Measurements from ENCODE around the gene MACROD2. TPM values are rescaled to one million over a fixed set of nuclear protein-coding genes. Genes with fewer than 3 reads are reported as not detected.

MACROD2 gene
- total and polyA plus RNA-seq, 2 experiments from 2014 or later: 2.8 to 4.3 TPM

DNA sequence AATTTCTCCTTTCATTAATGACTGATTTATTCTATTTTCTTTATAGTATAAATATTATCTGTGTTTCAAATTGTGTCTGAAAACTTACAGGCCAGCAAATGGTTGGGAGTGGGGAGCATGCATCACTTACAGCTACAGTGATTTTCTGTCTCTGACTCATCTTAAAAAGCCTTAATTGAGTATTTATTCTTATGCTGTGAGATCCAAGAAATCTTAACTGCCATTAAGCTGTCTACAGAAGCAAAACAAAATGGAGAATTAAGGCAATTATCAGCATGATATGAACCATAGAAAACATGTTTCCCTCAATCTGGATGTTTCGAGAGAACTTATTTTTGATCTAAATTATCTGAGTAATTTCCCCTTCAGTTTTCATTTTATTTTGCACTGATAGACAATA, 1746.8 kb downstream of the MACROD2 start:
- TF ChIP-seq ZNF114 (CRISPR knock-in tag; IDR thresholded peaks at IDR 0.05) (no peak), JUNB (IDR thresholded peaks at IDR 0.05; ENCODE audit: unreplicated experiment) (no peak), POLR2AphosphoS5 (IDR thresholded peaks at IDR 0.05; ENCODE audit: low read depth) (no peak), EZH2phosphoT487 (IDR thresholded peaks at IDR 0.05; ENCODE audit: unreplicated experiment) (no peak)
- TF ChIP-seq, protein P1, sequence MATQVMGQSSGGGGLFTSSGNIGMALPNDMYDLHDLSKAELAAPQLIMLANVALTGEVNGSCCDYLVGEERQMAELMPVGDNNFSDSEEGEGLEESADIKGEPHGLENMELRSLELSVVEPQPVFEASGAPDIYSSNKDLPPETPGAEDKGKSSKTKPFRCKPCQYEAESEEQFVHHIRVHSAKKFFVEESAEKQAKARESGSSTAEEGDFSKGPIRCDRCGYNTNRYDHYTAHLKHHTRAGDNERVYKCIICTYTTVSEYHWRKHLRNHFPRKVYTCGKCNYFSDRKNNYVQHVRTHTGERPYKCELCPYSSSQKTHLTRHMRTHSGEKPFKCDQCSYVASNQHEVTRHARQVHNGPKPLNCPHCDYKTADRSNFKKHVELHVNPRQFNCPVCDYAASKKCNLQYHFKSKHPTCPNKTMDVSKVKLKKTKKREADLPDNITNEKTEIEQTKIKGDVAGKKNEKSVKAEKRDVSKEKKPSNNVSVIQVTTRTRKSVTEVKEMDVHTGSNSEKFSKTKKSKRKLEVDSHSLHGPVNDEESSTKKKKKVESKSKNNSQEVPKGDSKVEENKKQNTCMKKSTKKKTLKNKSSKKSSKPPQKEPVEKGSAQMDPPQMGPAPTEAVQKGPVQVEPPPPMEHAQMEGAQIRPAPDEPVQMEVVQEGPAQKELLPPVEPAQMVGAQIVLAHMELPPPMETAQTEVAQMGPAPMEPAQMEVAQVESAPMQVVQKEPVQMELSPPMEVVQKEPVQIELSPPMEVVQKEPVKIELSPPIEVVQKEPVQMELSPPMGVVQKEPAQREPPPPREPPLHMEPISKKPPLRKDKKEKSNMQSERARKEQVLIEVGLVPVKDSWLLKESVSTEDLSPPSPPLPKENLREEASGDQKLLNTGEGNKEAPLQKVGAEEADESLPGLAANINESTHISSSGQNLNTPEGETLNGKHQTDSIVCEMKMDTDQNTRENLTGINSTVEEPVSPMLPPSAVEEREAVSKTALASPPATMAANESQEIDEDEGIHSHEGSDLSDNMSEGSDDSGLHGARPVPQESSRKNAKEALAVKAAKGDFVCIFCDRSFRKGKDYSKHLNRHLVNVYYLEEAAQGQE (IDR thresholded peaks at IDR 0.05; ENCODE audit: unreplicated experiment): no peak
- TF ChIP-seq, protein P2, sequence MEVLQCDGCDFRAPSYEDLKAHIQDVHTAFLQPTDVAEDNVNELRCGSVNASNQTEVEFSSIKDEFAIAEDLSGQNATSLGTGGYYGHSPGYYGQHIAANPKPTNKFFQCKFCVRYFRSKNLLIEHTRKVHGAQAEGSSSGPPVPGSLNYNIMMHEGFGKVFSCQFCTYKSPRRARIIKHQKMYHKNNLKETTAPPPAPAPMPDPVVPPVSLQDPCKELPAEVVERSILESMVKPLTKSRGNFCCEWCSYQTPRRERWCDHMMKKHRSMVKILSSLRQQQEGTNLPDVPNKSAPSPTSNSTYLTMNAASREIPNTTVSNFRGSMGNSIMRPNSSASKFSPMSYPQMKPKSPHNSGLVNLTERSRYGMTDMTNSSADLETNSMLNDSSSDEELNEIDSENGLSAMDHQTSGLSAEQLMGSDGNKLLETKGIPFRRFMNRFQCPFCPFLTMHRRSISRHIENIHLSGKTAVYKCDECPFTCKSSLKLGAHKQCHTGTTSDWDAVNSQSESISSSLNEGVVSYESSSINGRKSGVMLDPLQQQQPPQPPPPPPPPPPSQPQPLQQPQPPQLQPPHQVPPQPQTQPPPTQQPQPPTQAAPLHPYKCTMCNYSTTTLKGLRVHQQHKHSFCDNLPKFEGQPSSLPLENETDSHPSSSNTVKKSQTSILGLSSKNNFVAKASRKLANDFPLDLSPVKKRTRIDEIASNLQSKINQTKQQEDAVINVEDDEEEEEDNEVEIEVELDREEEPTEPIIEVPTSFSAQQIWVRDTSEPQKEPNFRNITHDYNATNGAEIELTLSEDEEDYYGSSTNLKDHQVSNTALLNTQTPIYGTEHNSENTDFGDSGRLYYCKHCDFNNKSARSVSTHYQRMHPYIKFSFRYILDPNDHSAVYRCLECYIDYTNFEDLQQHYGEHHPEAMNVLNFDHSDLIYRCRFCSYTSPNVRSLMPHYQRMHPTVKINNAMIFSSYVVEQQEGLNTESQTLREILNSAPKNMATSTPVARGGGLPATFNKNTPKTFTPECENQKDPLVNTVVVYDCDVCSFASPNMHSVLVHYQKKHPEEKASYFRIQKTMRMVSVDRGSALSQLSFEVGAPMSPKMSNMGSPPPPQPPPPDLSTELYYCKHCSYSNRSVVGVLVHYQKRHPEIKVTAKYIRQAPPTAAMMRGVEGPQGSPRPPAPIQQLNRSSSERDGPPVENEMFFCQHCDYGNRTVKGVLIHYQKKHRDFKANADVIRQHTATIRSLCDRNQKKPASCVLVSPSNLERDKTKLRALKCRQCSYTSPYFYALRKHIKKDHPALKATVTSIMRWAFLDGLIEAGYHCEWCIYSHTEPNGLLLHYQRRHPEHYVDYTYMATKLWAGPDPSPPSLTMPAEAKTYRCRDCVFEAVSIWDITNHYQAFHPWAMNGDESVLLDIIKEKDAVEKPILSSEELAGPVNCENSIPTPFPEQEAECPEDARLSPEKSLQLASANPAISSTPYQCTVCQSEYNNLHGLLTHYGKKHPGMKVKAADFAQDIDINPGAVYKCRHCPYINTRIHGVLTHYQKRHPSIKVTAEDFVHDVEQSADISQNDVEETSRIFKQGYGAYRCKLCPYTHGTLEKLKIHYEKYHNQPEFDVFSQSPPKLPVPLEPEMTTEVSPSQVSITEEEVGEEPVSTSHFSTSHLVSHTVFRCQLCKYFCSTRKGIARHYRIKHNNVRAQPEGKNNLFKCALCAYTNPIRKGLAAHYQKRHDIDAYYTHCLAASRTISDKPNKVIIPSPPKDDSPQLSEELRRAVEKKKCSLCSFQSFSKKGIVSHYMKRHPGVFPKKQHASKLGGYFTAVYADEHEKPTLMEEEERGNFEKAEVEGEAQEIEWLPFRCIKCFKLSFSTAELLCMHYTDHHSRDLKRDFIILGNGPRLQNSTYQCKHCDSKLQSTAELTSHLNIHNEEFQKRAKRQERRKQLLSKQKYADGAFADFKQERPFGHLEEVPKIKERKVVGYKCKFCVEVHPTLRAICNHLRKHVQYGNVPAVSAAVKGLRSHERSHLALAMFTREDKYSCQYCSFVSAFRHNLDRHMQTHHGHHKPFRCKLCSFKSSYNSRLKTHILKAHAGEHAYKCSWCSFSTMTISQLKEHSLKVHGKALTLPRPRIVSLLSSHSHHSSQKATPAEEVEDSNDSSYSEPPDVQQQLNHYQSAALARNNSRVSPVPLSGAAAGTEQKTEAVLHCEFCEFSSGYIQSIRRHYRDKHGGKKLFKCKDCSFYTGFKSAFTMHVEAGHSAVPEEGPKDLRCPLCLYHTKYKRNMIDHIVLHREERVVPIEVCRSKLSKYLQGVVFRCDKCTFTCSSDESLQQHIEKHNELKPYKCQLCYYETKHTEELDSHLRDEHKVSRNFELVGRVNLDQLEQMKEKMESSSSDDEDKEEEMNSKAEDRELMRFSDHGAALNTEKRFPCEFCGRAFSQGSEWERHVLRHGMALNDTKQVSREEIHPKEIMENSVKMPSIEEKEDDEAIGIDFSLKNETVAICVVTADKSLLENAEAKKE (CRISPR knock-in tag; IDR thresholded peaks at IDR 0.05): no peak
- no peak overlapping the region for H3K4me2 ChIP-seq
- H3K27me3 Mint-ChIP-seq (ENCODE audit: insufficient read depth, low read depth, poor library complexity): no peaks in the 10 kb centered on the region
- no peaks in the 10 kb centered on the region for H4K20me1 ChIP-seq (replicated peaks; ENCODE audit: insufficient read depth)
- no peak overlapping the region for H3K27ac Mint-ChIP-seq
- peaks cover 3% of the 10 kb centered on the region; the same call in 1 of the 2 replicates for H3K9me2 ChIP-seq (ENCODE audit: insufficient read depth)
- H3K4me3 ChIP-seq: no peak overlapping the region
- H3K9me3 Mint-ChIP-seq: peaks cover 6% of the 10 kb centered on the region; the same call in 2 of the 3 replicates
- H3F3A ChIP-seq (replicated peaks; ENCODE audit: low read depth): no peaks in the 10 kb centered on the region
- H2AFZ ChIP-seq: no peak overlapping the region
- peaks cover 6% of the 10 kb centered on the region; the same call in 1 of the 3 replicates for H3K36me3 Mint-ChIP-seq (ENCODE audit: low read depth)
- H3K27me3 ChIP-seq (ENCODE audit: insufficient read depth): no peaks in the 10 kb centered on the region
- H3K4me3 Mint-ChIP-seq: no peak overlapping the region
- no peaks in the 10 kb centered on the region for H3K36me3 ChIP-seq (ENCODE audit: insufficient read depth)
- no peak overlapping the region for H3K27ac ChIP-seq (ENCODE audit: low read depth)
- DNase-seq (ENCODE audit: low spot score) (no peak), ATAC-seq (no peak)
- peaks cover 8% of the 10 kb centered on the region for H3K4me1 Mint-ChIP-seq
- no peaks in the 10 kb centered on the region for H3K4me1 ChIP-seq (ENCODE audit: insufficient read depth)
- no peaks in the 10 kb centered on the region for H3K79me2 ChIP-seq (replicated peaks; ENCODE audit: insufficient read depth)

All from GM23338 (cell line).